Fibroblast of mammary gland (primary cell): ENCODE results near the gene DMRTB1.

Experiments
- DNase-seq: peaks from one replicate; pipeline ENCODE4 v3.0.0-alpha.2; 2010; ENCODE audit warnings: low read depth
- H3K4me3 ChIP-seq: 2 replicates; pipeline ENCODE4 v1.5.1; 2011; ENCODE audit warnings: low read depth, mild to moderate bottlenecking, low read length, moderate library complexity; ENCODE audit not compliant: control insufficient read depth
- CTCF ChIP-seq: conservative IDR thresholded peaks from 2 replicates; pipeline ENCODE4 v1.5.1; 2011; ENCODE audit warnings: low read depth, low read length, inconsistent platforms; ENCODE audit not compliant: control insufficient read depth, insufficient read depth

The DMRTB1 gene

GRCh38 chr1:53420341-53420740 lies 38.9 kb upstream of the DMRTB1 start:
- no peak for TF ChIP-seq CTCF
- no peak overlapping the region for H3K4me3 ChIP-seq
- no peak for DNase-seq

DNA sequence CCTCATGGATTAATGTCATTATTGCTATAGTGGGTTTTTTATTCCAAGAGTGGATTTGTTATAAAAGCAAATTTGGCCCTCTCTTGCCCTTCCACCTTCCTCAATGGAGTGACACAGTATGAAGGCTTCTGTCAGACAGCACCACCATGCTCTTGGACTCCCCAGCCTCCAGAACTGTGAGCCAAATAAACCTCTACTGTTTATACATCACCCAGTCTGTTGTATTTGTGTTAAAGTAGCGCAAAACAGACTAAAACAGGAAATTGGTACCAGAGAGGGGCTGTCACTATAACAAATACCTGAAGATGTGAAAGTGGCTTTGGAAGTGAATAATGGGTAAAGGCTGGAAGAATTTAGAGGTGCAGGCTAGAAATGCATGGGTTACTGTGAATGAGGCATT lies 38.0 kb upstream of the DMRTB1 start:
- DNase-seq, result no peak
- TF ChIP-seq CTCF, result no peak

GRCh38 chr1:53430261-53430660 lies 28.9 kb upstream of the DMRTB1 start:
- no peak overlapping the region for H3K4me3 ChIP-seq
- TF ChIP-seq CTCF, result no peak
- no peak for DNase-seq

More for the DNA sequence above, 38.0 kb upstream of the DMRTB1 start:
- H3K4me3 ChIP-seq, result no peak overlapping the region

DNA sequence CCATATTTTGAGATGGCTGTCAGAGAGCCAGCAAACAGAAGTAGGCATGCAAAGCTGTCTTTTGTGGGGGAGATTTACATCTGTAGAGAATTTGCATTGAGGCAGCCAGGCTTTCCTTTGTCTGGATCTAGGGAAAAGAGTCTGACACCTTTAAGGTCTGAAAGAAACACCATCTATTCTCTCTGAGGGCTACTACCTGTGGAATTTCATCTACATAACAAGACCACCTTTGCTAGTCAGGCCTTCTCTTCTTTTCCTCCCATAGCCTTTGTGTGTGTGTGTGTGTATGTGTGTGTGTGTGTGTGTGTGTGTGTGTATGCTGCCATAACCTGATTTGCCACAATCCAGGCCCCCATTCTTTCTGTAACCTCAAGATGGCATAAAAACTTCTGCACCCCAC lies 28.4 kb upstream of the DMRTB1 start:
- H3K4me3 ChIP-seq, result no peak overlapping the region
- TF ChIP-seq CTCF, result no peak
- no peak for DNase-seq

DNA sequence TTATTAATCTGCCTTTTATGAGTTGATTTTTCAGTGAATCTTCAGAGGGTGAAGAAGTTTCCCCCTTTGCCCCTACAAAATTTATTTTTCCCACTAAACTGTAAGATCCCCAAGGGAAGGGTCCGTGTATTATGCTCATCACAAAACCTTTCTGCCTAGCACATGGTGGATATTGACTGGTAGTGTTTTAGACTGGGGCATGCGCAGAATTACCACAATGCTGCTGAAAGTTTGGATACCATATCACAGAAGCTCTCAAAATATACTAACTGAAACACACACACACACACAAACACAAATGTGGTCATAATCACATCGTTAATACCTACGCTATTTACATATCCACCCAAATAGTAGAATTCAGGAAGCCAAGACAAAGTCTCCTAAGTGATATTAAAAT lies 28.0 kb upstream of the DMRTB1 start:
- no peak for DNase-seq
- TF ChIP-seq CTCF, result no peak
- H3K4me3 ChIP-seq, result no peak overlapping the region

- DNase-seq, result no peak
- no peak overlapping the region for H3K4me3 ChIP-seq
- no peak for TF ChIP-seq CTCF
These were observed 27.2 kb upstream of the DMRTB1 start for GRCh38 chr1:53431805-53432565.
